Chondrocyte (in vitro differentiated cells): ENCODE results near the gene NSMF. TPM values are rescaled to one million over a fixed set of nuclear protein-coding genes. Genes with fewer than 3 reads are reported as not detected.
A peak's percentile ranks its signal among the peaks of the same experiment; 100 is the strongest.

ENCODE experiments used
- DNase-seq: peaks from one replicate; pipeline ENCODE4 v3.0.0; 2021; ENCODE audit warnings: mixed read lengths, low spot score
- H3K27ac Mint-ChIP-seq: one replicate; pipeline ENCODE4 v1.8.0; 2021; ENCODE audit warnings: mild to moderate bottlenecking, moderate library complexity, mixed read lengths; ENCODE audit not compliant: unreplicated experiment
- H3K27me3 Mint-ChIP-seq: 2 replicates; pipeline ENCODE4 v1.8.0; 2021; ENCODE audit warnings: low read depth, mixed read lengths
- H3K36me3 Mint-ChIP-seq: 2 replicates; pipeline ENCODE4 v1.8.0; 2021; ENCODE audit warnings: low read depth, mixed read lengths
- H3K4me1 Mint-ChIP-seq: 2 replicates; pipeline ENCODE4 v1.8.0; 2021; ENCODE audit warnings: low read depth, mild to moderate bottlenecking, mixed read lengths
- H3K4me3 Mint-ChIP-seq: one replicate; pipeline ENCODE4 v1.8.0; 2021; ENCODE audit warnings: mild to moderate bottlenecking, moderate library complexity, mixed read lengths; ENCODE audit not compliant: unreplicated experiment
- H3K9me3 Mint-ChIP-seq: 2 replicates; pipeline ENCODE4 v1.8.0; 2021; ENCODE audit warnings: low read depth, mixed read lengths
- CTCF ChIP-seq: fragments of 200-600 bp; sonication (generic); IDR thresholded peaks from 2 replicates; pipeline ENCODE4 v1.5.0; 2021; ENCODE audit warnings: antibody characterized with exemption, mild to moderate bottlenecking, moderate library complexity
- microRNA-seq: library from miRNA; unstranded; fragments of <30 nt; microRNA quantifications from one replicate; pipeline ENCODE4 v1.2.0, GENCODE V29; 2020; ENCODE audit warnings: borderline number of aligned reads
- total RNA-seq: library from RNA; stranded (reverse); gene quantifications from 3 replicates; pipeline ENCODE4 v1.2.1, GENCODE V29; 2021

The NSMF gene
- total RNA-seq, 1 donor from 2014 or later, result 86.1 TPM

- TF ChIP-seq CTCF, result no peak
- no peak overlapping the region for H3K4me3 Mint-ChIP-seq
These were observed 56.4 kb downstream of the NSMF start for GRCh38 chr9:137402746-137403145.

GRCh38 chr9:137398561-137399468, 60.3 kb downstream of the NSMF start:
- H3K4me1 Mint-ChIP-seq, result no peaks in the 10 kb centered on the region
- H3K36me3 Mint-ChIP-seq, result peaks cover 9% of the 10 kb centered on the region
- H3K27ac Mint-ChIP-seq, result no peak overlapping the region
- no peak overlapping the region for H3K4me3 Mint-ChIP-seq
- peak; percentile 74 for DNase-seq
- no peaks in the 10 kb centered on the region for H3K27me3 Mint-ChIP-seq
- H3K9me3 Mint-ChIP-seq, result no peaks in the 10 kb centered on the region
- no peak for TF ChIP-seq CTCF

More at GRCh38 chr9:137402746-137403145, 56.4 kb downstream of the NSMF start:
- no peak for DNase-seq
- Mint-ChIP-seq H3K27ac (no peak overlapping the region), H3K4me1 (no peaks in the 10 kb centered on the region), H3K27me3 (no peaks in the 10 kb centered on the region), H3K9me3 (no peaks in the 10 kb centered on the region), H3K36me3 (peaks cover 6% of the 10 kb centered on the region)

- H3K27ac Mint-ChIP-seq, result no peak overlapping the region
- DNase-seq, result peak; percentile 72
- no peak for TF ChIP-seq CTCF
These were observed 61.3 kb downstream of the NSMF start for GRCh38 chr9:137397675-137398423.

More at GRCh38 chr9:137397675-137398423, 61.3 kb downstream of the NSMF start:
- H3K27me3 Mint-ChIP-seq, result no peaks in the 10 kb centered on the region
- peaks cover 9% of the 10 kb centered on the region for H3K36me3 Mint-ChIP-seq
- no peak overlapping the region for H3K4me3 Mint-ChIP-seq
- no peaks in the 10 kb centered on the region for H3K4me1 Mint-ChIP-seq
- H3K9me3 Mint-ChIP-seq, result no peaks in the 10 kb centered on the region

Small RNAs within 50 kb of the gene (microRNA-seq; reads per million reads assigned to microRNA genes)
- 7.8 reads per million, percentile 15 among the genes with 10 or more reads in this experiment for gene MIR7114

Other genes starting within 250 kb of the NSMF start
- gene RNF208, start 237.1 kb downstream of the NSMF start, total RNA-seq, result 3.3 to 4.4 TPM (median 3.6 TPM) in 3 replicates
- 0.44 to 0.92 TPM (median 0.79 TPM) in 3 replicates for gene CYSRT1, start 234.2 kb downstream of the NSMF start, total RNA-seq
- gene RNF224, start 231.8 kb downstream of the NSMF start, total RNA-seq, result 0.22 TPM in 1 of 3 replicates, not detected in the others
- gene SLC34A3, start 228.4 kb downstream of the NSMF start, total RNA-seq, result not detected in 3 replicates
- gene TUBB4B, start 218.0 kb downstream of the NSMF start, total RNA-seq, result 117 to 155 TPM (median 121 TPM) in 3 replicates
- not detected in 3 replicates for gene STPG3, start 208.0 kb downstream of the NSMF start, total RNA-seq
- 48.0 to 55.1 TPM (median 52.4 TPM) in 3 replicates for gene NELFB, start 204.0 kb downstream of the NSMF start, total RNA-seq
- gene TOR4A, start 181.6 kb downstream of the NSMF start, total RNA-seq, result 0.85 to 3.5 TPM (median 3.4 TPM) in 3 replicates
- 0.39 to 6.9 TPM (median 6.7 TPM) in 3 replicates for gene NRARP, start 157.1 kb downstream of the NSMF start, total RNA-seq
- 10.7 to 15.7 TPM (median 11.6 TPM) in 3 replicates for gene EXD3, start 36.2 kb downstream of the NSMF start, total RNA-seq
- 0.97 to 2.5 TPM (median 2.0 TPM) in 3 replicates for gene NOXA1, start 35.9 kb downstream of the NSMF start, total RNA-seq
- gene ENTPD8, start 18.0 kb downstream of the NSMF start, total RNA-seq, result 0.10 TPM in 1 of 3 replicates, not detected in the others
- gene PNPLA7, start 91.1 kb upstream of the NSMF start, total RNA-seq, result 3.6 to 4.2 TPM (median 4.1 TPM) in 3 replicates
- 50.6 to 55.4 TPM (median 53.5 TPM) in 3 replicates for gene MRPL41, start 92.5 kb upstream of the NSMF start, total RNA-seq
- gene DPH7, start 119.6 kb upstream of the NSMF start, total RNA-seq, result 25.8 to 33.9 TPM (median 27.9 TPM) in 3 replicates
- 32.5 to 34.8 TPM (median 33.0 TPM) in 3 replicates for gene ZMYND19, start 131.2 kb upstream of the NSMF start, total RNA-seq
- 24.5 to 27.3 TPM (median 27.2 TPM) in 3 replicates for gene ARRDC1, start 146.4 kb upstream of the NSMF start, total RNA-seq
- gene EHMT1, start 159.7 kb upstream of the NSMF start, total RNA-seq, result 59.6 to 92.3 TPM (median 61.0 TPM) in 3 replicates